Endodermal cell (in vitro differentiated cells): ENCODE measurements around the gene LMF1. TPM values are rescaled to one million over a fixed set of nuclear protein-coding genes. Genes with fewer than 3 reads are reported as not detected.

ENCODE experiments used
- DNase-seq: peaks from one replicate; pipeline ENCODE4 v3.0.0-alpha.2; 2017
- H3K27ac ChIP-seq: 2 replicates; pipeline ENCODE4 v1.5.1; 2013; ENCODE audit warnings: mild to moderate bottlenecking, low read depth, low read length, moderate library complexity
- H3K27me3 ChIP-seq: 2 replicates; pipeline ENCODE4 v1.6.1; 2013; ENCODE audit warnings: mild to moderate bottlenecking, low read length, moderate library complexity; ENCODE audit not compliant: insufficient read depth, control insufficient read depth, poor library complexity, severe bottlenecking
- H3K36me3 ChIP-seq: 2 replicates; pipeline ENCODE4 v1.7.0; 2013; ENCODE audit warnings: mild to moderate bottlenecking, low read length, moderate library complexity; ENCODE audit not compliant: control insufficient read depth, insufficient read depth
- H3K4me1 ChIP-seq: one replicate; pipeline ENCODE4 v1.7.0; 2013; ENCODE audit warnings: low read length; ENCODE audit not compliant: control insufficient read depth, insufficient read depth
- H3K4me3 ChIP-seq: 2 replicates; pipeline ENCODE4 v1.5.1; 2013; ENCODE audit warnings: mild to moderate bottlenecking, low read length, moderate library complexity
- H3K9ac ChIP-seq: 2 replicates; pipeline ENCODE4 v1.6.1; 2013; ENCODE audit warnings: mild to moderate bottlenecking, low read length, moderate library complexity; ENCODE audit not compliant: poor library complexity, severe bottlenecking; ENCODE audit errors: extremely low read depth
- H3K9me3 ChIP-seq: 2 replicates; pipeline ENCODE4 v1.6.1; 2013; ENCODE audit warnings: mild to moderate bottlenecking, low read length, moderate library complexity; ENCODE audit not compliant: control insufficient read depth
- H3K27ac Mint-ChIP-seq: 2 replicates; pipeline ENCODE4 v1.8.0; 2020; ENCODE audit warnings: mixed read lengths
- H3K27me3 Mint-ChIP-seq: 2 replicates; pipeline ENCODE4 v1.8.0; 2021; ENCODE audit warnings: mild to moderate bottlenecking, mixed read lengths; ENCODE audit not compliant: insufficient read depth
- H3K36me3 Mint-ChIP-seq: 2 replicates; pipeline ENCODE4 v1.8.0; 2020; ENCODE audit warnings: low read depth, mixed read lengths
- H3K4me1 Mint-ChIP-seq: 2 replicates; pipeline ENCODE4 v1.8.0; 2020; ENCODE audit warnings: mixed read lengths
- H3K4me3 Mint-ChIP-seq: 2 replicates; pipeline ENCODE4 v1.8.0; 2020; ENCODE audit warnings: mild to moderate bottlenecking, moderate library complexity, mixed read lengths
- H3K9me3 Mint-ChIP-seq: 2 replicates; pipeline ENCODE4 v1.8.0; 2020; ENCODE audit warnings: mild to moderate bottlenecking, mixed read lengths
- CTCF ChIP-seq: fragments of 200-600 bp; sonication (generic); conservative IDR thresholded peaks from 2 replicates; pipeline ENCODE4 v1.5.0; 2021; ENCODE audit warnings: antibody characterized with exemption, mild to moderate bottlenecking
- WGBS, 2 experiments: methylation state at CpG; one replicate each; pipeline versions ENCODE4 v1.1.5 to v1.1.7; 2013; ENCODE audit warnings: missing lambda C conversion rate in 2 of 2, mixed read lengths in 1 of 2; ENCODE audit not compliant: insufficient coverage in 1 of 2, insufficient read length in 1 of 2; 5-methylcytosine and 5-hydroxymethylcytosine counted together
- total RNA-seq, 2 donors: library from RNA; stranded (reverse); fragmentation: NEBNext Ultra II Directional in 1 of 2; extraction: Animal tissue kit (Norgen Biotek cat#: 25700) in 1 of 2; gene quantifications; 2 replicates in 1 of 2; 3 replicates in 1 of 2; pipeline ENCODE4 v1.2.1, GENCODE V29; 2021

Gene LMF1
- total RNA-seq, 2 donors from 2014 or later = 13.7 to 15.1 TPM

DNA sequence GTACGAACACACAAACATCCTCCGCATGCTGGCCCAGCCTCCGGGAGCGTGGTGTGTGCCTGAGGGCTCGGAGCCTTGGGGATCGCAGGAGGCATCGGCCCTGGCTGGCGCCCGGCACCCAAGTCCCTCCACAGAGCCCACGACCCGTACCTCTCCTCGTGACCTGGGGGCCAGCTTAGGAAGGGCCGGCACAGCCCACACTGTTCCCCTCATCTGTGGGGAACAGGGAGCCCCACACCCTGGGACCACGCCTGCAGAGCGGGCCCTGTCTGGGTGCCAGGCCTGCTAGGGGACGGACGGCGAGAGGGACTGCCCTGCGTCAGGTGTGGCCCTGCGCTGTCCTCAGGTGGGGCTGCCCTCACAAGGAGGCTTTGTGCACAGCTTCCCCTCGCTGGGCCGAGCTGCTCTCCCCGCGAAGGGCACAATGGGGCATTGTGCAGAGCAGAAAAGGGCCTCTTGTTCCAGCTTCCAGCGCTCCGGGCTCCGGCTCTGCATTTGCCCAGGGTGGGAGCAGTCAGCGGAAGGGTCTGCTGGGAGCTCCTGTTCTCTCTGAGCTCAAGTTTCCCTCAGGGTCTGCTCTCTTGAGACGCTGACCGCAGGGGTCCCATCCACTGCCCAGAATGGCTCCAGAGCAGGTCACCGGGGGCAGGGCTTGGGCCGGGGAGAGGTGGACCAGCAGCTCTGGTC, 1.7 kb upstream of the LMF1 start:
- peaks cover 11% of the 10 kb centered on the region for H3K4me1 Mint-ChIP-seq
- H3K36me3 Mint-ChIP-seq = no peaks in the 10 kb centered on the region
- Histone ChIP-seq H3K9ac (no peak overlapping the region), H3K27me3 (peaks cover 7% of the 10 kb centered on the region), H3K4me3 (no peak overlapping the region), H3K4me1 (peaks cover 3% of the 10 kb centered on the region), H3K36me3 (no peaks in the 10 kb centered on the region), H3K27ac (peak overlapping the region; percentile 63), H3K9me3 (no peaks in the 10 kb centered on the region)
- peaks cover 3% of the 10 kb centered on the region for H3K9me3 Mint-ChIP-seq
- no peak overlapping the region for H3K27ac Mint-ChIP-seq
- WGBS, 2 experiments = 86 to 87% methylated on average over 29 to 32 of the region's 32 CpGs
- DNase-seq = no peak
- H3K4me3 Mint-ChIP-seq = no peak overlapping the region
- H3K27me3 Mint-ChIP-seq = peaks cover 17% of the 10 kb centered on the region
- TF ChIP-seq CTCF = no peak

DNA sequence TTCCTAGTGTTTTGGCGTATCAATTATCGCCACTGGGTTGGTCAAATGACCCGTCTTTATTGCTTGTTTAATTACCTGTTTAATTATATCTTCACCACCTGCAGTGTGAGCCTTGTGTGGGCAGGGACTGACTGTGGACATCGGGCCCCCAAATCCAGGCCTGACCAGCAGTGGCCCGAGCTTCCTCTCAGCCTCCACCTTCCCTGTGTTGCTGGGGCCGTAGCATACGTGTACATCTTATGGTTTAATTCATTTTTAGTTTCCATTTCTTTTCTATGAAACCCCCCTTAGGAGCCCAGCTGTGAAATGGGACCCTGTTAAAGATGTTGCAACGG, 1.2 kb upstream of the LMF1 start:
- Mint-ChIP-seq H3K4me3 (no peak overlapping the region), H3K27ac (no peak overlapping the region), H3K27me3 (peaks cover 17% of the 10 kb centered on the region), H3K36me3 (no peaks in the 10 kb centered on the region), H3K4me1 (peaks cover 11% of the 10 kb centered on the region), H3K9me3 (peaks cover 3% of the 10 kb centered on the region)
- Histone ChIP-seq H3K9ac (no peak overlapping the region), H3K27me3 (peaks cover 7% of the 10 kb centered on the region), H3K9me3 (no peaks in the 10 kb centered on the region), H3K4me3 (no peak overlapping the region), H3K36me3 (no peaks in the 10 kb centered on the region), H3K27ac (no peak overlapping the region), H3K4me1 (peaks cover 3% of the 10 kb centered on the region)
- TF ChIP-seq CTCF = no peak
- no peak for DNase-seq
- WGBS, 2 experiments = 93 to 99% methylated on average over 7 to 8 of the region's 8 CpGs

DNA sequence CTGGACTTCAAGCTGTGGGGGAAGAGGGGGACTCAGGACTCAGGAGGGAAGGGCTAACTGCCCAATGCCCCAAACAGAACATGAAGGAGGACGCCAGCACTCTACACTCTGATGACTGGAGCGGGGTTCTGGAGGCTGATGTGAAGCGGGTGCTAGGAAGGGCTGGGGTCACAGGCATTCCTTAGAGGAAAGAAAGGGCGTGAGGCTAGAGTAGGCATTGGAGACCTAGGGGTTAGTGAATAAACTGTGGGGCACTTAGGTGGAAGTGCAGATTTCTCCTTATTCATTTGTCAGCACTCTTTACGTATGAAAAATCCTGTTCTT, 760 bp upstream of the LMF1 start:
- Mint-ChIP-seq H3K9me3 (peaks cover 5% of the 10 kb centered on the region), H3K36me3 (peaks cover 3% of the 10 kb centered on the region), H3K4me1 (peaks cover 11% of the 10 kb centered on the region), H3K4me3 (peak overlapping the region; percentile 62), H3K27me3 (peaks cover 17% of the 10 kb centered on the region), H3K27ac (no peak overlapping the region)
- peaks cover 3% of the 10 kb centered on the region for H3K4me1 ChIP-seq
- 95 to 97% methylated on average over 4 to 5 of the region's 5 CpGs for WGBS, 2 experiments
- no peak overlapping the region for H3K4me3 ChIP-seq
- no peaks in the 10 kb centered on the region for H3K36me3 ChIP-seq
- no peak overlapping the region for H3K9ac ChIP-seq
- no peaks in the 10 kb centered on the region for H3K9me3 ChIP-seq
- no peak for TF ChIP-seq CTCF
- no peak overlapping the region for H3K27ac ChIP-seq
- no peak for DNase-seq
- peaks cover 7% of the 10 kb centered on the region for H3K27me3 ChIP-seq
